ENCODE data around the gene APOB. TPM values are rescaled to one million over a fixed set of nuclear protein-coding genes. Genes with fewer than 3 reads are reported as not detected.

Gene APOB
- total and polyA plus RNA-seq, 2 of the 13 experiments (the other 11 are each of a cell fraction or from before 2014, with no cell fraction given): 1,569 to 2,515 TPM

DNA sequence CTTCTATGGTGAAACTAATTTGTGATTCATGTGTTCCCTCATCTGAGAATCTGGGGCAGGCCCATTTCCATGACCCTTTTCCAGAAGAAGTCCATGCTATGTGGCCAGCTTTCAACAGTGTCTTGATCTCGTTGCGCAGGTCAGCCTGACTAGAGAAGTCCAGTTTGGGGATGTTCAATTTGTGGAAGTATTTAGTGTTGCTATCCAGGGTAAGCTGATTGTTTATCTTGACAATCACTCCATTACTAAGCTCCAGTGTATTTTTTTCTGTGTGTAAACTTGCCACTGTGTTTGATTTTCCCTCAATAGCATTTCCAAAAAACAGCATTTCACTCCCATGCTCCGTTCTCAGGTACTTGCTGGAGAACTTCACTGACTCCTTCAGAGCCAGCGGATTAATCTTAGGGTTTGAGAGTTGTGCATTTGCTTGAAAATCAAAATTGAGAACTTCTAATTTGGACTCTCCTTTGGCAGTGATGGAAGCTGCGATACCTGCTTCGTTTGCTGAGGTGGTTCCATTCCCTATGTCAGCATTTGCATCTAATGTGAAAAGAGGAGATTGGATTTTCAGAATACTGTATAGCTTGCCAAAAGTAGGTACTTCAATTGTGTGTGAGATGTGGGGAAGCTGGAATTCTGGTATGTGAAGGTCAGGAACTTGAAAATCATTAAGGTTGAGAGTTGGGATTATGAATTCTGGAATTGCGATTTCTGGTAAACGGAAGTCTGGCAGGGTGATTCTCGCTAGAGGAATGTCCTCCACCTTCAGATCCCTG, 35.7 kb downstream of the APOB start (continued):
- TF ChIP-seq ZFYVE20 (CRISPR knock-in tag; IDR thresholded peaks at IDR 0.05; ENCODE audit: borderline replicate concordance, low read depth) (0 out of 2 replicates have a peak, but pooled peaks have one; percentile 22), KIAA2018 (CRISPR knock-in tag; IDR thresholded peaks at IDR 0.05; ENCODE audit: borderline replicate concordance) (no peak), ZNF816 (CRISPR knock-in tag; IDR thresholded peaks at IDR 0.05; ENCODE audit: borderline replicate concordance) (0 out of 2 replicates have a peak, but pooled peaks have one; percentile 1), NPAS2 (CRISPR knock-in tag; IDR thresholded peaks at IDR 0.05; ENCODE audit: borderline replicate concordance) (no peak), TGIF2 (CRISPR knock-in tag; IDR thresholded peaks at IDR 0.05) (0 out of 2 replicates have a peak, but pooled peaks have one; percentile 24), ZNF549 (CRISPR knock-in tag; IDR thresholded peaks at IDR 0.05) (no peak)
- TF ChIP-seq, protein P1, sequence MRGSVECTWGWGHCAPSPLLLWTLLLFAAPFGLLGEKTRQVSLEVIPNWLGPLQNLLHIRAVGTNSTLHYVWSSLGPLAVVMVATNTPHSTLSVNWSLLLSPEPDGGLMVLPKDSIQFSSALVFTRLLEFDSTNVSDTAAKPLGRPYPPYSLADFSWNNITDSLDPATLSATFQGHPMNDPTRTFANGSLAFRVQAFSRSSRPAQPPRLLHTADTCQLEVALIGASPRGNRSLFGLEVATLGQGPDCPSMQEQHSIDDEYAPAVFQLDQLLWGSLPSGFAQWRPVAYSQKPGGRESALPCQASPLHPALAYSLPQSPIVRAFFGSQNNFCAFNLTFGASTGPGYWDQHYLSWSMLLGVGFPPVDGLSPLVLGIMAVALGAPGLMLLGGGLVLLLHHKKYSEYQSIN (CRISPR knock-in tag; IDR thresholded peaks at IDR 0.05; ENCODE audit: borderline replicate concordance): no peak
- TF ChIP-seq, protein P2, sequence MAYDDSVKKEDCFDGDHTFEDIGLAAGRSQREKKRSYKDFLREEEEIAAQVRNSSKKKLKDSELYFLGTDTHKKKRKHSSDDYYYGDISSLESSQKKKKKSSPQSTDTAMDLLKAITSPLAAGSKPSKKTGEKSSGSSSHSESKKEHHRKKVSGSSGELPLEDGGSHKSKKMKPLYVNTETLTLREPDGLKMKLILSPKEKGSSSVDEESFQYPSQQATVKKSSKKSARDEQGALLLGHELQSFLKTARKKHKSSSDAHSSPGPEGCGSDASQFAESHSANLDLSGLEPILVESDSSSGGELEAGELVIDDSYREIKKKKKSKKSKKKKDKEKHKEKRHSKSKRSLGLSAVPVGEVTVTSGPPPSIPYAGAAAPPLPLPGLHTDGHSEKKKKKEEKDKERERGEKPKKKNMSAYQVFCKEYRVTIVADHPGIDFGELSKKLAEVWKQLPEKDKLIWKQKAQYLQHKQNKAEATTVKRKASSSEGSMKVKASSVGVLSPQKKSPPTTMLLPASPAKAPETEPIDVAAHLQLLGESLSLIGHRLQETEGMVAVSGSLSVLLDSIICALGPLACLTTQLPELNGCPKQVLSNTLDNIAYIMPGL (CRISPR knock-in tag; IDR thresholded peaks at IDR 0.05; ENCODE audit: borderline replicate concordance in 1 of 2, low read depth in 1 of 2): peak; percentile 2 to 32; a peak in 1 of 4 replicates

Data from HepG2 (cell line).